Caco-2 (cell line): ENCODE results near the gene SH2D3A. TPM values are rescaled to one million over a fixed set of nuclear protein-coding genes. Genes with fewer than 3 reads are reported as not detected.

ENCODE experiments used
- BruUV-seq: library from RNA; stranded (reverse); fragments of 400-500 nt; replicated peaks from 2 replicates; lab custom pipeline; 2021; lab: Mats Ljungman, UMichigan
- CTCF ChIA-PET: fragments of 300-600 bp; sonication (Branson Sonifier 250); formaldehyde crosslinking; loops from one replicate; lab custom pipeline; 2022; ENCODE audit warnings: antibody characterized with exemption; lab: Charles Lee
- POLR2A ChIA-PET: fragments of 300-600 bp; sonication (Branson Sonifier 250); formaldehyde crosslinking; loops from one replicate; lab custom pipeline; 2022; ENCODE audit warnings: antibody characterized with exemption; lab: Charles Lee
- DNase-seq, 2 experiments: peaks; one replicate each; pipeline versions ENCODE4 v3.0.0 to v3.0.0-alpha.2; 2020 to 2022
- H3K27me3 ChIP-seq: replicated peaks from 2 replicates; pipeline ENCODE4 v1.6.0; 2011; ENCODE audit warnings: low read length; ENCODE audit not compliant: control insufficient read depth, insufficient read depth
- H3K36me3 ChIP-seq: 2 replicates; pipeline ENCODE4 v1.5.1; 2011; ENCODE audit warnings: low read length; ENCODE audit not compliant: control insufficient read depth, insufficient read depth
- H3K4me1 ChIP-seq: fragments of 250-450 bp; sonication (Bioruptor Pico); 2 replicates; pipeline ENCODE4 v1.5.1; 2020; ENCODE audit warnings: mild to moderate bottlenecking
- H3K4me3 ChIP-seq: 2 replicates; pipeline ENCODE4 v1.5.1; 2011; ENCODE audit warnings: low read depth, mild to moderate bottlenecking, control low read depth, low read length
- H3K9me3 ChIP-seq: fragments of 250-450 bp; sonication (Bioruptor Pico); 2 replicates; pipeline ENCODE4 v1.5.1; 2020; ENCODE audit warnings: mild to moderate bottlenecking, moderate library complexity
- H3K27ac Mint-ChIP-seq: one replicate; pipeline ENCODE4 v1.8.0; 2022; ENCODE audit warnings: mixed read lengths; ENCODE audit not compliant: unreplicated experiment
- H3K27me3 Mint-ChIP-seq: one replicate; pipeline ENCODE4 v1.8.0; 2022; ENCODE audit warnings: mixed read lengths; ENCODE audit not compliant: insufficient read depth, unreplicated experiment
- H3K36me3 Mint-ChIP-seq: one replicate; pipeline ENCODE4 v1.8.0; 2022; ENCODE audit warnings: mild to moderate bottlenecking, mixed read lengths; ENCODE audit not compliant: insufficient read depth, unreplicated experiment
- H3K4me1 Mint-ChIP-seq: one replicate; pipeline ENCODE4 v1.8.0; 2022; ENCODE audit warnings: low read depth, mixed read lengths; ENCODE audit not compliant: unreplicated experiment
- H3K4me3 Mint-ChIP-seq: one replicate; pipeline ENCODE4 v1.8.0; 2022; ENCODE audit warnings: mild to moderate bottlenecking, moderate library complexity, mixed read lengths; ENCODE audit not compliant: unreplicated experiment
- H3K9me3 Mint-ChIP-seq: one replicate; pipeline ENCODE4 v1.8.0; 2022; ENCODE audit warnings: mixed read lengths; ENCODE audit not compliant: unreplicated experiment
- CTCF ChIP-seq, 2 experiments: fragments of 200-600 bp in 1 of 2; IDR thresholded peaks; 1 replicate in 1 of 2; 2 replicates in 1 of 2; pipeline versions ENCODE4 v1.5.1 to v1.8.0; 2011 to 2022; ENCODE audit warnings: antibody characterized with exemption in 1 of 2, control low read depth in 1 of 2, inconsistent platforms in 1 of 2, low read depth in 1 of 2, low read length in 1 of 2, mild to moderate bottlenecking in 1 of 2, moderate library complexity in 1 of 2; ENCODE audit not compliant: insufficient read depth in 1 of 2, severe bottlenecking in 1 of 2, unreplicated experiment in 1 of 2
- intact Hi-C: fragments of 100-400 bp; cut with micrococcal nuclease; formaldehyde crosslinking; loops from one replicate; pipeline ENCODE4 v1.10.0; 2022; ENCODE audit not compliant: unreplicated experiment
- total RNA-seq: library from RNA; stranded (reverse); gene quantifications from 2 replicates; pipeline ENCODE4 v1.2.3, GENCODE V29; 2022

SH2D3A gene
- total RNA-seq, 1 experiment from 2014 or later = 20.5 TPM

DNA sequence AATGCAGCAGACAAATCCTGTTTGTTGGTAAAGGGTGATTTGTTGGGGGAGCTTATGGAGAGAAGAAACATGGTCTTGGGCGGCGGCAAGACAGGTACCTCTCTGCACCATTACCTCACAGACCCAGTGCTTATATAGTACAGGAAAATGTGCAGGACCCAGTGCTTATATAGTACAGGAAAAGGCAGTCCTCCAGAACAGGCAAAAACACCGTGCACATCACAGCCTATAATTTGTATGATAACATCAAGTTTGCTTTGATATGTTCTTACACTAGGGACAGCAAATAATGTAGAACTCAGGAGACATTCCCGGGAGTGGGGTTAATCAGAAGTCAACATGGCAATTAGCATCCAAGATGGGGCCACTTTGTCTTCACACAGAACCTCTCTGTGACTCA lies 26.2 kb upstream of the SH2D3A start:
- no TSS peak for BruUV-seq
- Mint-ChIP-seq H3K27me3 (no peaks in the 10 kb centered on the region), H3K4me3 (no peak overlapping the region), H3K27ac (no peak overlapping the region), H3K4me1 (no peaks in the 10 kb centered on the region), H3K36me3 (no peaks in the 10 kb centered on the region), H3K9me3 (peaks cover 15% of the 10 kb centered on the region)
- CTCF ChIA-PET = no interaction called here
- Histone ChIP-seq H3K4me3 (no peak overlapping the region), H3K36me3 (no peaks in the 10 kb centered on the region), H3K9me3 (0 out of 2 replicates have a peak, but pooled peaks cover 3% of the 10 kb centered on the region), H3K4me1 (no peaks in the 10 kb centered on the region), H3K27me3 (no peaks in the 10 kb centered on the region)
- POLR2A ChIA-PET = no interaction called here
- no peak for DNase-seq
- intact Hi-C loops = no loop called here
- no peak for TF ChIP-seq CTCF (IDR thresholded peaks at IDR 0.05; ENCODE audit: insufficient read depth in 1 of 2, low read depth in 1 of 2, low read length in 1 of 2, severe bottlenecking in 1 of 2, unreplicated experiment in 1 of 2)

DNA sequence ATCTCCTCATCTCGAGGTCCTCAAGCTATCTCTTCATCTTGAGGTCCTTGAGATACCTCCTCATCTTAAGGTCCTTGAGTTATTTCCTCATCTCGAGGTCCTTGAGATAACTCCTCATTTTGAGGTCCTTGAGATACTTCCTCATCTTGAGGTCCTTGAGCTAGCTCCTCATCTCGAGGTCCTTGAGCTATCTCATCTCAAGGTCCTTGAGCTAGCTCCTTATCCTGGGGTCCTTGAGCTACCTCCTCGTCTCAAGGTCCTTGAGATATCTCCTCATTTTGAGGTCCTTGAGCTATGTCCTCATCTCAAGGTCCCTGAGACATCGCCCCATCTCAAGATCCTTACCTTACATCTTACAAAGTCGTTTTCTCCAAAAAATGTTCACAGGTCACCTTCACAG lies 24.0 kb upstream of the SH2D3A start:
- intact Hi-C loops = no loop called here
- TF ChIP-seq CTCF (IDR thresholded peaks at IDR 0.05; ENCODE audit: insufficient read depth in 1 of 2, low read depth in 1 of 2, low read length in 1 of 2, severe bottlenecking in 1 of 2, unreplicated experiment in 1 of 2) = no peak
- Mint-ChIP-seq H3K4me1 (no peaks in the 10 kb centered on the region), H3K9me3 (peaks cover 15% of the 10 kb centered on the region), H3K36me3 (no peaks in the 10 kb centered on the region), H3K4me3 (no peak overlapping the region), H3K27ac (no peak overlapping the region), H3K27me3 (no peaks in the 10 kb centered on the region)
- DNase-seq = no peak
- ChIA-PET CTCF (no interaction called here), POLR2A (no interaction called here)
- no peak overlapping the region for H3K4me3 ChIP-seq
- no TSS peak for BruUV-seq
- no peaks in the 10 kb centered on the region for H3K4me1 ChIP-seq
- no peaks in the 10 kb centered on the region for H3K27me3 ChIP-seq
- no peaks in the 10 kb centered on the region for H3K36me3 ChIP-seq
- 0 out of 2 replicates have a peak, but pooled peaks cover 3% of the 10 kb centered on the region for H3K9me3 ChIP-seq

DNA sequence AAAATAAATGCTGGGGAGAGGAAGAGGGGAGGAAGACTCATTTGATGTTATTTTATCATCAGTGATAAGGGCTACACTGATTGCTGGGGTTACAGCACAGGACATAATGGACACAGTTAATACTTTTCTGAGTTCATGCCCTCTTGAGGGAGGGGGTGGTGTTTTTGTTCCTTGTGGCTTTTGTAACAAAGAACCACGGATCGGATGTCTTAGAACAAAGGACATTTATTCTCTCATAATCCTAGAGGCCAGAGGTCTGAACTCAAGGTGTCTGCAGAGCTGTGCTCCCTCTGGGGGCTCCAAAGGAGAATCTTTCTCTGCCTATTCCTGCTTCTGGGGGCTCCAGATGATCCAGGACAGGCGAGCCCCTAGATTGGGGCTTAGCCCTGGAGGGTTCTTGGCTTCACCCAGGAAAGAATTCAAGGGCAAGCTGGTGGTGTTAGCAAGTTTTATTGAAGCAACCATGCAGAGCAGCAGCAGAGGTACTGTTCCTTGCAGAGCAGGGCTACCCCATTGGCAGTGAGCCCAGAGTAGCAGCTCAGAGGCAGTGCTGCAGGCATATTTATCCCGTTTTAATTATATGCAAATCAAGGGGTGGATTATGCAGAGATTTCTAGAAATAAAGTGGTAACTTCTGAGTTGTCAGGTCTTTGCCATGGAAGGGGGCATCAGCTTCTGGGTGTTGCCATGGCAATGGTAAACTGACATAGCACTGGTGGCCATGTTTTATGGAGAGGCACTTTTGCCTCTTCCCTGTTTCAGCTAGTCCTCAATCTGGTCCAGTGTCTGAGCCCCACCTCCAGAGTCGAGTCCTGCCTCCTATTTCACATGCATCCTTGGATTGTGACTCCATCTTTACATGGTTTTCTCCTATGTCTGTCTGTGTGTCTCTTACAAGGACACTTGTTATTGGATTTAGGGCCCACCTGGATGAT lies 23.2 kb upstream of the SH2D3A start:
- BruUV-seq = no TSS peak
- no peak overlapping the region for H3K27ac Mint-ChIP-seq
- Histone ChIP-seq H3K36me3 (no peaks in the 10 kb centered on the region), H3K4me3 (no peak overlapping the region), H3K27me3 (no peaks in the 10 kb centered on the region), H3K9me3 (0 out of 2 replicates have a peak, but pooled peaks cover 3% of the 10 kb centered on the region), H3K4me1 (no peaks in the 10 kb centered on the region)
- ChIA-PET CTCF (no interaction called here), POLR2A (interaction anchor here (0.6 kb wide), 1 partner anchor 342 kb away, joined by 4 read pairs; no protein-coding TSS in a partner anchor)
- TF ChIP-seq CTCF (IDR thresholded peaks at IDR 0.05; ENCODE audit: insufficient read depth in 1 of 2, low read depth in 1 of 2, low read length in 1 of 2, severe bottlenecking in 1 of 2, unreplicated experiment in 1 of 2) = no peak
- H3K36me3 Mint-ChIP-seq = no peaks in the 10 kb centered on the region
- H3K27me3 Mint-ChIP-seq = no peaks in the 10 kb centered on the region
- no peak overlapping the region for H3K4me3 Mint-ChIP-seq
- no peaks in the 10 kb centered on the region for H3K4me1 Mint-ChIP-seq
- peaks cover 15% of the 10 kb centered on the region for H3K9me3 Mint-ChIP-seq
- intact Hi-C loops = no loop called here
- no peak for DNase-seq
